Neural progenitor cell (in vitro differentiated cells): Measurements from ENCODE around the gene MYO1E. TPM values are rescaled to one million over a fixed set of nuclear protein-coding genes. Genes with fewer than 3 reads are reported as not detected.

Source experiments
- DNase-seq: peaks from one replicate; pipeline ENCODE4 v3.0.0-alpha.2; 2016; ENCODE audit warnings: low spot score
- H2AFZ ChIP-seq: fragments of 200-600 bp; sonication (generic); replicated peaks from 2 replicates; pipeline ENCODE4 v1.6.1; 2016; ENCODE audit warnings: antibody characterized with exemption
- H3F3A ChIP-seq: fragments of 200-600 bp; sonication (generic); 2 replicates; pipeline ENCODE4 v1.6.1; 2016; ENCODE audit warnings: antibody characterized with exemption, low read depth
- H3K27ac ChIP-seq: fragments of 200-600 bp; sonication (generic); 2 replicates; pipeline ENCODE4 v1.5.1; 2016; ENCODE audit warnings: mild to moderate bottlenecking
- H3K27me3 ChIP-seq: fragments of 200-600 bp; sonication (generic); 2 replicates; pipeline ENCODE4 v1.6.1; 2016; ENCODE audit warnings: mild to moderate bottlenecking, moderate library complexity
- H3K36me3 ChIP-seq: fragments of 200-600 bp; sonication (generic); 2 replicates; pipeline ENCODE4 v1.5.1; 2016
- H3K4me1 ChIP-seq: fragments of 200-600 bp; sonication (generic); 2 replicates; pipeline ENCODE4 v1.6.1; 2016; ENCODE audit warnings: mixed run types
- H3K4me2 ChIP-seq: fragments of 200-600 bp; sonication (generic); 2 replicates; pipeline ENCODE4 v1.6.1; 2016
- H3K4me3 ChIP-seq: fragments of 200-600 bp; sonication (generic); 2 replicates; pipeline ENCODE4 v1.5.1; 2016
- H3K79me2 ChIP-seq: fragments of 200-600 bp; sonication (generic); 2 replicates; pipeline ENCODE4 v1.6.1; 2016; ENCODE audit warnings: low read depth
- H3K9ac ChIP-seq: fragments of 200-600 bp; sonication (generic); 2 replicates; pipeline ENCODE4 v1.6.1; 2016
- H3K9me3 ChIP-seq: fragments of 200-600 bp; sonication (generic); 2 replicates; pipeline ENCODE4 v1.5.1; 2016; ENCODE audit warnings: low read depth
- H4K20me1 ChIP-seq: fragments of 200-600 bp; sonication (generic); 2 replicates; pipeline ENCODE4 v1.6.1; 2016; ENCODE audit warnings: low read depth
- H3K27ac Mint-ChIP-seq: 3 replicates; pipeline ENCODE4 v1.8.0; 2021; ENCODE audit warnings: mixed read lengths
- H3K27me3 Mint-ChIP-seq: 2 replicates; pipeline ENCODE4 v1.8.0; 2022; ENCODE audit warnings: low read depth, mild to moderate bottlenecking, inconsistent platforms, moderate library complexity, mixed read lengths; ENCODE audit not compliant: insufficient read depth
- H3K36me3 Mint-ChIP-seq: 3 replicates; pipeline ENCODE4 v1.8.0; 2021; ENCODE audit warnings: mixed read lengths
- H3K4me1 Mint-ChIP-seq: 3 replicates; pipeline ENCODE4 v1.8.0; 2021; ENCODE audit warnings: mixed read lengths
- H3K4me3 Mint-ChIP-seq: 3 replicates; pipeline ENCODE4 v1.8.0; 2021; ENCODE audit warnings: mild to moderate bottlenecking, moderate library complexity, mixed read lengths
- H3K9me3 Mint-ChIP-seq: 3 replicates; pipeline ENCODE4 v1.8.0; 2020; ENCODE audit warnings: mixed read lengths
- EZH2 ChIP-seq: fragments of 200-600 bp; sonication (generic); IDR thresholded peaks from 2 replicates; pipeline ENCODE4 v1.6.1; 2017; ENCODE audit warnings: antibody characterized with exemption, mild to moderate bottlenecking, moderate library complexity
- EZH2phosphoT487 ChIP-seq: fragments of 200-600 bp; sonication (generic); IDR thresholded peaks from 2 replicates; pipeline ENCODE4 v1.6.1; 2017; ENCODE audit warnings: antibody characterized with exemption
- total RNA-seq: library from RNA; depleted of rRNA; stranded (reverse); fragments of >200 nt; gene quantifications from 2 replicates; pipeline ENCODE4 v1.2.3, GENCODE V29; 2015; ENCODE audit warnings: low replicate concordance
- TF ChIP-seq, protein P1 (sequence below): fragments of 200-600 bp; sonication (generic); IDR thresholded peaks from 2 replicates; pipeline ENCODE4 v1.5.1; 2017; ENCODE audit warnings: antibody characterized with exemption, mild to moderate bottlenecking

Gene MYO1E
- total RNA-seq, 1 donor from 2014 or later, result 49.7 TPM

DNA sequence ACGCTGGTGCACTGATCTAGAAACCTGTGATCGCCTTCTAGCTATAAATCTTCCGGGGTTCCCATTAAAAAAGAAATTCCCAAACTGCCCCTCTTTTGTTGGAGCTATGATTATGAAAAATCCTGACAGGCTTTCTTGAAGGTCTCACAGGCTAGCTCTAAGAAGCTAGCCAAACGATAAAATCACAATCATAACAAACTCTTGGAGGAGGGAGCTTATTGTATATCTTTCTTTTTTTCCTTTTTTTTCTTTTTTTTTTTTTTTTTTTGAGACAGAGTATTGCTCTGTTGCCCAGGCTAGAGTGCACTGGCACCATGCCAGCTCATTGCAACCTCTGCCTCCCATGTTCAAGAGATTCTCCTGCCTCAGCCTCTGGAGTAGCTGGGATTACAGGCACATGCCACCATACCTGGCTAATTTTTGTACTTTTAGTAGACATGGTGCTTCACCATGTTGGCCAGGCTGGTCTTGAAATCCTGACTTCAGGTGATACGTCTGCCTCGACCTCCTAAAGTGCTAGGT is 72.0 kb downstream of the MYO1E start:
- Mint-ChIP-seq H3K36me3 (no peaks in the 10 kb centered on the region), H3K4me1 (peaks cover 13% of the 10 kb centered on the region), H3K4me3 (no peak overlapping the region), H3K9me3 (no peaks in the 10 kb centered on the region), H3K27me3 (no peaks in the 10 kb centered on the region), H3K27ac (no peak overlapping the region)
- H3K4me3 ChIP-seq, result no peak overlapping the region
- no peak overlapping the region for H3K9ac ChIP-seq
- no peak overlapping the region for H3K4me2 ChIP-seq
- no peak overlapping the region for H2AFZ ChIP-seq
- peaks cover 7% of the 10 kb centered on the region for H4K20me1 ChIP-seq
- H3K9me3 ChIP-seq, result no peaks in the 10 kb centered on the region
- no peaks in the 10 kb centered on the region for H3K36me3 ChIP-seq
- H3K4me1 ChIP-seq, result peaks cover 19% of the 10 kb centered on the region
- no peaks in the 10 kb centered on the region for H3F3A ChIP-seq
- no peak overlapping the region for H3K27ac ChIP-seq
- no peak for DNase-seq
- no peaks in the 10 kb centered on the region for H3K79me2 ChIP-seq
- TF ChIP-seq, protein P1, sequence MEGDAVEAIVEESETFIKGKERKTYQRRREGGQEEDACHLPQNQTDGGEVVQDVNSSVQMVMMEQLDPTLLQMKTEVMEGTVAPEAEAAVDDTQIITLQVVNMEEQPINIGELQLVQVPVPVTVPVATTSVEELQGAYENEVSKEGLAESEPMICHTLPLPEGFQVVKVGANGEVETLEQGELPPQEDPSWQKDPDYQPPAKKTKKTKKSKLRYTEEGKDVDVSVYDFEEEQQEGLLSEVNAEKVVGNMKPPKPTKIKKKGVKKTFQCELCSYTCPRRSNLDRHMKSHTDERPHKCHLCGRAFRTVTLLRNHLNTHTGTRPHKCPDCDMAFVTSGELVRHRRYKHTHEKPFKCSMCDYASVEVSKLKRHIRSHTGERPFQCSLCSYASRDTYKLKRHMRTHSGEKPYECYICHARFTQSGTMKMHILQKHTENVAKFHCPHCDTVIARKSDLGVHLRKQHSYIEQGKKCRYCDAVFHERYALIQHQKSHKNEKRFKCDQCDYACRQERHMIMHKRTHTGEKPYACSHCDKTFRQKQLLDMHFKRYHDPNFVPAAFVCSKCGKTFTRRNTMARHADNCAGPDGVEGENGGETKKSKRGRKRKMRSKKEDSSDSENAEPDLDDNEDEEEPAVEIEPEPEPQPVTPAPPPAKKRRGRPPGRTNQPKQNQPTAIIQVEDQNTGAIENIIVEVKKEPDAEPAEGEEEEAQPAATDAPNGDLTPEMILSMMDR, result no peak
- no peak for TF ChIP-seq EZH2
- TF ChIP-seq EZH2phosphoT487, result no peak
- H3K27me3 ChIP-seq, result no peaks in the 10 kb centered on the region

DNA sequence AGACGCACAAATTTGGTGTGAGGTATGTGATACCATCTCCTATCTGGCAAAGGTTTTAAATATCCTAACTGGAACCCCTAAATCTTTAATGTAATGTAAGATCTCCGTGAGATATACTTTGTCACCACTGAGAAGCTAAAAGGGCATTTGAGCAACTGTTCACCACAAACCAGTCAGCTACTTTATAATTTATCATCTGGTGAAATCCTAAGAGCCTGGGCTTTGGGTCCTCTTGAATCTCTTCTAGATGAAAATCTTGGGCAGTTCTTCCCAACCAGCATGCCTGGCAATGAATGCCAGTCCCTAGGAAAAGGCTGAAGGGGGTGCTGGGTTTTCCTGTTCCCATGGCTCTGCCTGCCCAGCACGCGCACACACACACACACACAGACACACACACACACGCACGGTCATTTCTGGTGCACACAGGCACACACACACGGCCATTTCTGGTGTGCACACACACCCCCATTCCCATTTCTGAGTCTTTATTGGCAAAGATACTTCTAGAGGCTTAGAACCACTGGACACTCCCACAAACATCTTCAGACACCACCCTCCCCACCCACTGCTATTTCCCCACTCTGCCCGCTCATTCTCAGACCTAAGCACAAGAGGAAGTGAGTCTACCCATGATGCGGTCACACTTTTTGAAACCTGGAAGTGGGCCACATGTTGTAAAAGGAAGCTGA is 72.6 kb downstream of the MYO1E start:
- Histone ChIP-seq H3K4me3 (no peak overlapping the region), H3K27me3 (no peaks in the 10 kb centered on the region), H3K9me3 (no peaks in the 10 kb centered on the region), H3K79me2 (no peaks in the 10 kb centered on the region), H3F3A (no peaks in the 10 kb centered on the region), H3K4me1 (peaks cover 20% of the 10 kb centered on the region), H3K4me2 (no peak overlapping the region), H3K27ac (no peak overlapping the region), H2AFZ (no peak overlapping the region), H3K36me3 (no peaks in the 10 kb centered on the region), H4K20me1 (peaks cover 7% of the 10 kb centered on the region), H3K9ac (no peak overlapping the region)
- Mint-ChIP-seq H3K4me3 (no peak overlapping the region), H3K9me3 (no peaks in the 10 kb centered on the region), H3K27me3 (no peaks in the 10 kb centered on the region), H3K27ac (no peak overlapping the region), H3K4me1 (peaks cover 19% of the 10 kb centered on the region), H3K36me3 (no peaks in the 10 kb centered on the region)
- TF ChIP-seq EZH2 (no peak), EZH2phosphoT487 (no peak)
- TF ChIP-seq, protein P1, result no peak
- DNase-seq, result no peak

DNA sequence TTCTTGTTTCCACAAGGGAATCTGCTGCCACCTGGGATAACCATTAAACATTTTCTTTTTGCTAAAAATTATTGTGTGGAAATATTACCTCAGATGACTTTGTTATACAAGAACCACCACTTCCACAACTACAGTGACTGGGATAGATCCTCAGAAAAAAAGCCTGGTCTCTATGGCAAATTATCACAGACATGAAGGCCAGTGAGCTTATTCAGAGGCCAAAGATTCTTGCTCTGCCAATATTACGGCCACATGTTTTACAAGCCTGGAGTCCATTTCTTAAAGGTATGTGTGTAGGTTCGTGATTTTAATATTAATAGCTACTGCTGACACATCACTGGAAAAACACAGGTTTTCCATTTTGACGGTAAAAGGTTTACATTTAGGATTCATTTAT is 73.8 kb downstream of the MYO1E start:
- Mint-ChIP-seq H3K4me3 (no peak overlapping the region), H3K27me3 (no peaks in the 10 kb centered on the region), H3K36me3 (no peaks in the 10 kb centered on the region), H3K27ac (no peak overlapping the region), H3K4me1 (peaks cover 22% of the 10 kb centered on the region), H3K9me3 (no peaks in the 10 kb centered on the region)
- Histone ChIP-seq H4K20me1 (peaks cover 7% of the 10 kb centered on the region), H3K4me3 (no peak overlapping the region), H3K27ac (no peak overlapping the region), H2AFZ (no peak overlapping the region), H3K4me2 (no peak overlapping the region), H3K79me2 (no peaks in the 10 kb centered on the region), H3K9ac (no peak overlapping the region), H3K27me3 (no peaks in the 10 kb centered on the region), H3K9me3 (no peaks in the 10 kb centered on the region), H3K36me3 (no peaks in the 10 kb centered on the region), H3K4me1 (peaks cover 25% of the 10 kb centered on the region), H3F3A (no peaks in the 10 kb centered on the region)
- no peak for TF ChIP-seq EZH2
- TF ChIP-seq, protein P1, result no peak
- TF ChIP-seq EZH2phosphoT487, result no peak
- DNase-seq, result no peak
